RPMI8226 (cell line): ENCODE data around the gene CNBP.
A peak's percentile ranks its signal among the peaks of the same experiment; 100 is the strongest.
"Not testable (repeated sequence)": the region's sequence is repeated elsewhere in the genome, so short reads cannot be mapped to it uniquely, and the experiment has no call there.

Experiments
- DNase-seq: peaks from one replicate; pipeline ENCODE4 v3.0.0-alpha.2; 2015

The CNBP gene

DNA sequence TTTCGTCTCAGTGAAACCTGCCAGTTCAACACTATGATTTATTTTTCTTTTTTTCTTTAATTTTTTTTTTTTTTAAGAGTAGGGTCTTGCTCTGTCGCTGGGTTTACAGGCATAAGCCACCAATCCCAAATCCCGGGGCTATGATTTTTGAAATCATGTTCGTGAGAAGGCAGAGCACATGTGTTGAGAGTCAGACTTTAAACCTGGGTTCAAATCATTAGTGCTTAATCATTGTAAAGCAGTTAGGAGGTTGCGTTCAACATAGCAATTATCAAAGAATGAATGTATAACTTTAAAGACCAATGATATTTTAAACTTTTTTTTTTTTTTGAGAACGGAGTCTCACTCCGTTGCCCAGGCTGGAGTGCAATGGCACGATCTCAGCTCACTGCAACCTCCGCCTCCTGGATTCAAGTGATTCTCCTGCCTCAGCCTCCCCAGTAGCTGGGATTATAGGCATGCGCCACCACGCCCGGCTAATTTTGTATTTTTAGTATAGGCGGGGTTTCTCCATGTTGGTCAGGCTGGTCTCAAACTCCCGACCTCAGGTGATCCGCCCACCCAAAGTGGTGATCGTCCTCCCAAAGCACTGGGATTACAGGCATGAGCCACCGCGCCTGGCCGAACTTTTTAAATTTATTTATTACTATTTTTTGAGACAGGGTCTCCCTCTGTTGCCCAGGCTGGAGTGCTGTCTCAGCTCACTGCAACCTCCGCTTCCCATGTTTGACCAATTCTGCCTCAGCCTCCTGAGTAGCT lies 1.3 kb upstream of the CNBP start:
- not testable (repeated sequence) for DNase-seq

GRCh38 chr3:129184396-129184657 lies 631 bp upstream of the CNBP start:
- no peak for DNase-seq

DNA sequence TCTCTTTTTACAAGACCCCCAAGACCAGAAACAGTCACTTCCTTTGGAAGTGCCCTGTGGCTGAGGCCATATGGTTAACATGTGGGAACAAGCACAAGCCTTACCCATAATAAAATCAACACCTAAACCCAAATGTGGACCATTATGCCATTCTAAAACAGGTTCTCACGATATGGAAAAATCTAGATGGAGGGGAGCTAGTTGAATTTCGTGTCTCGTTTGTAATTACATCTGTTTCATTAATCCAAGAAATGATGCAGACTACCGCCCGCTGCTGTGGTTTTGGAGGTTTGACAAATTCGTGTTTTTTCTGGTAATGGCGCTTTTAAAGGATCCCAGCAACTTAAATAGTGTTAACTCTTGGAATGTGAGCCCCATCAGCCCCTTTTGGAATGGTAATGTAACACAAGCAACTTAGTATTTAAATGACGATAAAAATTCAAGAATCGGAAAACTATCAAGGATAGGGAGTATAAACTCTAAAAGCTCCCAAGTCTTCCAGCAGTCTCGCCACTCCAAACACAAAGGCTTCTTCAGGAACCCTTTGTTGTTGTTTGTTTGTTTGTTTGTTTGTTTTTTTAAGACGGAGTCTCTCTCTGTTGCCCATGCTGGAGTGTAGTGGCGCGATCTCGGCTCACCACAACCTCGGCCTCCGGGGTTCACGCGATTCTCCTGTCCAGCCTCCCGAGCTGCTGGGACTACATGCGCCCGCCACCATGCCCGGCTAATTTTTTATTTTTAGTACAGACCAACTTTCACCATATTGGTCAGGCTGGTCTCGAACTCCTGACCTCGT lies 1.1 kb downstream of the CNBP start:
- DNase-seq, result peak; percentile 54

DNA sequence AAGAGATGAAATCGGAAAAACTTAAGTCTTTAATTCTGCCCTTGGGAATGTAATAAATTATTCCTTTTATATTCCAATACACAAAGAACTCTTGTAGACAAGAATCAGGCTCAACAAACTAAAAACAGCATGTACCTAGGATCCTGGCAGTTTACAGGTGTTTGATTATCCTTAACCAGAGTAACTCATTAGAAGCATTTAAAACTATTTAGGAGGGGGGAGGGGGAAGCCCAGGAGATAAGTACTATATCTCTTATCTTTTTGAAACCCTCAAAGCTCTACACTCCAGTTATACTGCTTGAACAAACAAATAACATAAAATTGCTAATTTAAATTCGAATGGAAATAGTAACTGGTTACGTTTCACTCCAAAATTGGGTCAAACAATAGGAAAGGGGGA lies 1.9 kb downstream of the CNBP start:
- peak; percentile 39 for DNase-seq

DNA sequence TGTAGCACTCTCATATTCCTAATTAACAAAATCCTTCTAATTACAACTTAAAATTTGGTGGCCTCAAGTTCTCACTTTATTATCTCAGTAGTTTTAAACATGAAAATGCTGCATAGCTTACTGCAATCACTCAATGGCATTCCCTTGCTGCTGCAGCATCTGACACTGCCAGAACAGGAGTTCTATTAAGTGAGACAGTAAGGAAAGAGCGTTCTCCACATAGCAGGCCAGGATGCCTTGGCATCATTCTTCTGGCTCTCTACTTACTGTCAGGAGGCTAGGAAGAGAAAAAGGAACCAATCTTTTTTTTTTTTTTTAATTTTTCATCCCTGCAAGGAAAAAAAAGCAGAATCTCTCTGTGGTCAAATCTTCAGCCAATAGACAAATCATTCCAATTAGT lies 3.2 kb downstream of the CNBP start:
- no peak for DNase-seq

DNA sequence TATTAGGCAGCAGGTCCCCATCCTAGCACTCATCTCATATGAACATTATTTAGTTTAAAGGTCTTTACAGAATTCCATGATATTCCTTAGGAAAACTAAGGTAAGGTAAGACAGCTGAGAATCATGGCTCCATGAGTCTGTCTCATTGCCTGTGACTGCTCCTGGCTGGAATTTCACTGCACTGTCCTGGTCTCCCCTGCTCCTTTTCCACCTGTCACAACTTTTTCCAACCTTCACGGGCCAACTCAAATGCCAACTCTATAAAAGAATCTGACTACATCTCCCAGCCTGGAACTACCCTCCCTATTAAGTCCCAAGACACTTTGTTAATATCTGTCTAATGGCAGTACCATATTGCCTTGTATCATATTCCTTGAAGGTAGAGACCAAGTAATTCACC lies 7.6 kb downstream of the CNBP start:
- no peak for DNase-seq

DNA sequence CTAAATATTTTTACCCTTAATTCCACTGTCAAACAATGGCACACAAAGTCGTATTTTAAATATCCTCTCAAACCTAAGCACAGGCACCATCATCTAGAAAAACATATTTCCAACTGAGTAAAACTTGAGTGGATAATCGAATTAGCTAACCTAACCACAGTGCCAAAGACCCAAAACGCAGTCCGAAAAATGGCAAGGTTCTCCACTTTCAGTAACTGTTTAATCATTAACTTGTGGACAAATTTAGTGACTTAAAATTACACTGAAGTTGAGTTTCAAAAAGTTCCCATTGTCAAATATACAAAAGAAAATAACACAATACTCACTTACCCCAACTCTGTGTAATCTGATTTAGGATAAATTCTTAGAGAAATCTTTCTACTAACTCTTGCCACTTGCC lies 10.0 kb downstream of the CNBP start:
- no peak for DNase-seq

DNA sequence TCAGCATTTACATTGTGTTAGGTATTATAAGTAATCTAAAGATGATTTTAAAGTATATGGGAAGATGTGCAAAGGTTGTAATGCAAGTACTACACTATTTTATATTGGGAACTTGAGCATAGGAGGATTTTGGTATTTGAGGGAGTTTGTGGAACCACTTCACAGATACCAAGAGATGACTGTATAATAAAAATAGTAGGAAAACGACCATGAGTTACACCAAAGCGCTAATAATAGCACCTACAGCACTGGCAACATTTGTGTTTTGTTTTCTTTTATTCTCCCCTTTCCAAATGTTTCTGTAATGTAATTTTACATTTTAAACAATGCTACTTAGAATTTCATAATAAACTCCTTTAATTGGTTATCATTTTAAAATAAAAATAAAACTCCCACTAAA lies 10.5 kb downstream of the CNBP start:
- no peak for DNase-seq

DNA sequence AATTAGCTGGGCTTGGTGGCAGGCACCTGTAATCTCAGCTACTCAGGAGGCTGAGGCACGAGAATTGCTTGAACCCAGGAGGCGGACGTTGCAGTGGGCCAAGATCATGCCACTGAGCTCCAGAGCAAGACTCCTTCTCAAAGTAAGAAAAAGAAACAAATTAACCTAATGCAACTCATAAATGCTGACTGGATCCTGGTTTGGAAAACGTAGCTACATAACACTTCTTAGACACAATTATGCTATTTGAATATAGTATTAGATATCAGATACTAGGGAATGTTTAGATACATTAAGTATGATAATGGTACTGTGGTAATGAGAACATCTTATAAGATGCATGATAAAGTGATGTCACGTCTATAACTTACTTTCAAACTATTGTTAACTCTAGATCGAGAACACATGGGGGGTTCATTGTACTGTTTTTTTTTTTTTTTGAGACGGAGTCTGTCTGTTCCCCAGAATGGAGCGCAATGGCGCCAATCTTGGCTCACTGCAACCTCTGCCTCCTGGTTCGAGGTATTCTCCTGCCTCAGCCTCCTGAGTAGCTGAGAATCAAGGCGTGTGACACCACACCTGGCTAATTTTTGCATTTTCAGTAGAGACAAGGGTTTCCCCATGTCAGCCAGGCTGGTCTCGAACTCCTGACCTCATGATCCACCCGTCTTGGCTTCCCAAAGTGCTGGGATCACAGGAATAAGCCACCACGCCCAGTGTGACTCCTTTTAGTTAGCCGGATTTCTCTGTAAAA lies 16.9 kb downstream of the CNBP start:
- DNase-seq, result no peak

- not testable (repeated sequence) for DNase-seq
Observed at GRCh38 chr3:129165594-129165993, 18.1 kb downstream of the CNBP start.

GRCh38 chr3:129164500-129164899 lies 19.2 kb downstream of the CNBP start:
- no peak for DNase-seq

- DNase-seq, result no peak
Observed at GRCh38 chr3:129162729-129163579, 20.7 kb downstream of the CNBP start.

DNA sequence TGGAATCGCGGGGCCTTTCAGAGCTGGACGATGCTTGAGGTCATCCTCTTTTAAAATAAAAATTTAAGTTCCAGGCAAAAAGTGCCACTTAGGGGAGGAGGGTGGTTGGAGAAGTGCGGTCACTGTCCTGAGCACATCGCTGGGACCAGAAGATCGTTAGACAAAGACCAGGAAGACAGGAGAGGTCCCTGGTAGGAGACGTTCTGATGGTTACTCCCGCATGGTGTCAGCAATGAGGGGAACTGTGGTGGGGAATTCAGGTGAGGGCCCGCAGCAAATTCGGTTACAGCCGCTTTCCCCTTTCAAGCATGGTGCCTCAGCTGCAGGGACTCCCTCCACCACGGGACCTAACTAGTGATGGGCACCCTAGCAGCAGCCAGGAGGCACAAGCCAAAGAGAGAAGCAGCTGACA lies 21.8 kb downstream of the CNBP start:
- DNase-seq, result peak; percentile 60

DNA sequence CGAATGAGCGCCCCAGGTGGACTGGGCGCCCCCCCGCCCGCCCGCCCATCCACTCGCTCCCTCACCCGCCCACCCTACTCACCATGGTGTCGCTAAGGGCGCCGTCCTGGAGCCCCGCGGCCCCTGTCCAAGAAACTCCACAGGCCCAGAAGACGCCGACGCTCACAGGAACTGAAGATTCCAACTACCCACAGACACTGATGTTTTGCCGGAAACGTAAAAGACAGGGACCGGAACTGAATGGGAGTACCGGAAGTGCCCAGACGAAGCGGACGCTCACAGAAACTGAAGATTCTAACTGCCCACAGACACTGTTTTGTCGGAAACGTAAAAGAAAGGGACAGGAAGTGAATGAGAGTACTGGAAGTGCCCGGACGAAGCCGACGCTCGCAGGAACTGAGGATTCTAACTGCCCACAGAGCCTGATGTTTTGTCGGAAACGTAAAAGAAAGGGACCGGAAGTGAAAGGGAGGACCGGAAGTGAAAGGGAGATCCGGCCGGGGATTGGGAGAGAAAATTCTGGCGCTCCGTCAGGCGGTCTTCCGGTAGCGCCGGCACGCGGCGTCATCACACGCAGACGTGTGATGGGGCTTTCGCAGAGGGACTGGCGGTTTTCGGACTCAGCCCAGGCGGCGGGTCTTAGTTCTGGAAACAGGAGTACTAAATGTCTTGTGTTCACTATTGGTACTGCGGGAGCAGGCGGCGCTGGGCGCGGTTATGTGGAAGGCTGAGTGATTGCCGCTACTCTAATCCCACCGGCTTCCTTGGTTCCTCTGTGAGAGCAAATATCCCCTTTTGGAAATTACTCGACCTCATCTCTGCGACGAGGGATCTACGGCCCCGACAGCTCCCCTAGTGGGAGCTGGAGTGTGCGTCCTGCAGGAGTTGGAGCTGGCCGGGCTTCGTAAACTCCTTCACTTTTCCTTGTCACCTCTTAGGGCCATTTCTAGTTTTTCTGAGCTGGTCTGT lies 22.5 kb downstream of the CNBP start, which contains the start of gene ISY1:
Gene ISY1 (minus strand): TSS at position 173 of the 969 bp plus-strand sequence. CDS start 88 bp downstream, at position 85.
- peak; percentile 97 for DNase-seq

DNA sequence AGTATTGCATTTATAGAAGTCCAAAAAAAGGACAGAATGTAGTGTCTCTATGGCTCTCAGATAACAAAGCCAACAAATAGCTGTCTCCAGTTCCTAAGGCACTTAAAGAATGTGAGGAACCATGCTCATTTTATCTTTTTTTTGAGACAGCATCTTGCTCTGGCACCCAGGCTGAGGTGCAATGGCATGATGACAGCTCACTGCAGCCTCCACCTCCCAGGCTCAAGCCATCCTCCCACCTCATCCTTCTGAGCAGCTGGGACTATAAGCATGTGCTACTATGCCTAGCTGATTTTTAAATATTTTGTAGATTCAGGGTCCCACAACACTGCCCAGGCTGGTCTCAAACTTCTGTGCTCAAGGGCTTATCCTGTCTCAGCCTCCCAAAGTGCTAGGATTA lies 38.9 kb downstream of the CNBP start:
- DNase-seq, result no peak

DNA sequence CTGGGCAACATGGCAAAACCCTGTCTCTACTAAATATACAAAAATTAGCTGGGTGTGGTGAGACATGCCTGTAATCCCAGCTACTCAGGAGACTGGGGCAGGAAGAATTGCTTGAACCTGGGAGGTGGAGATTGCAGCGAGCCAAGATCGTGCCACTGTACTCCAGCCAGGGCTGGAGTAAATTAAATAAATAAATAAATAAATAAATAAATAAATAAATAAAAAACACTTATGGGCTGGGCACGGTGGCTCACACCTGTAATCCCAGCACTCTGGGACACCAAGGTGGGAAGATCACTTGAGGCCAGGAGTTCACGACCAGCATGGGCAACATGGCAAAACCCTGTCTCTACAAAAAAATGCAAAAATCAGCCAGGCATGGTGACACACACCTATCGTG lies 42.7 kb downstream of the CNBP start:
- not testable (repeated sequence) for DNase-seq

DNA sequence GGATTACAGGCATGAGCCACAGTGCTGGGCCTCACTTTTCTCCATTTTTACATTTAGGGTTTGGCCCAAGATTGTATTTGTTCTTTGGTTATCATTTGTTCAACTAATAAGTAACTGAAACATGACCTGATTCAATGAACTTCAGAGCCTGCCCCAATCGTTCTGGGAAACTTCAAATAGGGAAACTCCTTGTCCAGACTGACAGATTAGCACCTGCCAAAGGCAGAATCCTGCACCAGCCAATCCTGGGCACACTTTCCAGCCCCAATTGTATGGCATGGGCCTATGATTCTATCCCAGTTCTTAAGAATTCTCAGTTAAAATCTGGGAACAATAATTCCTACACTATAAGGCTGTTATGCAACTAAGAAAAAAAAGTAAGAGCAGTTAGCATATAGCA lies 43.8 kb downstream of the CNBP start:
- DNase-seq, result no peak

- not testable (repeated sequence) for DNase-seq
Observed at GRCh38 chr3:129136275-129136674, 47.4 kb downstream of the CNBP start.

GRCh38 chr3:129132097-129132866 lies 51.4 kb downstream of the CNBP start:
- no peak for DNase-seq

GRCh38 chr3:129131465-129132088 lies 52.1 kb downstream of the CNBP start:
- no peak for DNase-seq
